ENCODE measurements around the gene ERCC6.

DNA sequence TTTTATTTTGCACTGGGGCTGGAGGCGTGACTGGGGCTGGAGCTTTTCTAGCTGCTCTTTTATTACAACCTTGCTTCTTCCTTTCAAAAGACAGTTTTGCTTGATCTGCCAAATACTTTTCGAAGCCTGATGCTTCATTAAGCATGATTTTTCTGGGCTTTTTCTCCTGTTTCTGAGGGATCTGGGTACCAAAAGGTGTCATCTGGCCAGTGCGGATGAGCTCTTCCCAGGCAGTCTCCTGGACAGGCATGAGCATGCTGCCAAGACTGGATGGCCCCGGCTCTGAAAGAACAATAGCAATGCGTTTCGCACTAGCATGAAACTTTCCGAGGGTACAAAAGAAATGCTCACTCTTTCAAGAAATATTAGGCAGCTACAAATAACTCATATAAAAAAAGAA, 14.4 kb downstream of the ERCC6 start:
- TF ChIP-seq, protein P1, sequence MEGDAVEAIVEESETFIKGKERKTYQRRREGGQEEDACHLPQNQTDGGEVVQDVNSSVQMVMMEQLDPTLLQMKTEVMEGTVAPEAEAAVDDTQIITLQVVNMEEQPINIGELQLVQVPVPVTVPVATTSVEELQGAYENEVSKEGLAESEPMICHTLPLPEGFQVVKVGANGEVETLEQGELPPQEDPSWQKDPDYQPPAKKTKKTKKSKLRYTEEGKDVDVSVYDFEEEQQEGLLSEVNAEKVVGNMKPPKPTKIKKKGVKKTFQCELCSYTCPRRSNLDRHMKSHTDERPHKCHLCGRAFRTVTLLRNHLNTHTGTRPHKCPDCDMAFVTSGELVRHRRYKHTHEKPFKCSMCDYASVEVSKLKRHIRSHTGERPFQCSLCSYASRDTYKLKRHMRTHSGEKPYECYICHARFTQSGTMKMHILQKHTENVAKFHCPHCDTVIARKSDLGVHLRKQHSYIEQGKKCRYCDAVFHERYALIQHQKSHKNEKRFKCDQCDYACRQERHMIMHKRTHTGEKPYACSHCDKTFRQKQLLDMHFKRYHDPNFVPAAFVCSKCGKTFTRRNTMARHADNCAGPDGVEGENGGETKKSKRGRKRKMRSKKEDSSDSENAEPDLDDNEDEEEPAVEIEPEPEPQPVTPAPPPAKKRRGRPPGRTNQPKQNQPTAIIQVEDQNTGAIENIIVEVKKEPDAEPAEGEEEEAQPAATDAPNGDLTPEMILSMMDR (IDR thresholded peaks at IDR 0.05; ENCODE audit: poor library complexity, severe bottlenecking): no peak
- TF ChIP-seq EZH2 (IDR thresholded peaks at IDR 0.05; ENCODE audit: borderline replicate concordance, insufficient read depth, low read length, poor library complexity, severe bottlenecking): no peak
- TF ChIP-seq, protein P2, sequence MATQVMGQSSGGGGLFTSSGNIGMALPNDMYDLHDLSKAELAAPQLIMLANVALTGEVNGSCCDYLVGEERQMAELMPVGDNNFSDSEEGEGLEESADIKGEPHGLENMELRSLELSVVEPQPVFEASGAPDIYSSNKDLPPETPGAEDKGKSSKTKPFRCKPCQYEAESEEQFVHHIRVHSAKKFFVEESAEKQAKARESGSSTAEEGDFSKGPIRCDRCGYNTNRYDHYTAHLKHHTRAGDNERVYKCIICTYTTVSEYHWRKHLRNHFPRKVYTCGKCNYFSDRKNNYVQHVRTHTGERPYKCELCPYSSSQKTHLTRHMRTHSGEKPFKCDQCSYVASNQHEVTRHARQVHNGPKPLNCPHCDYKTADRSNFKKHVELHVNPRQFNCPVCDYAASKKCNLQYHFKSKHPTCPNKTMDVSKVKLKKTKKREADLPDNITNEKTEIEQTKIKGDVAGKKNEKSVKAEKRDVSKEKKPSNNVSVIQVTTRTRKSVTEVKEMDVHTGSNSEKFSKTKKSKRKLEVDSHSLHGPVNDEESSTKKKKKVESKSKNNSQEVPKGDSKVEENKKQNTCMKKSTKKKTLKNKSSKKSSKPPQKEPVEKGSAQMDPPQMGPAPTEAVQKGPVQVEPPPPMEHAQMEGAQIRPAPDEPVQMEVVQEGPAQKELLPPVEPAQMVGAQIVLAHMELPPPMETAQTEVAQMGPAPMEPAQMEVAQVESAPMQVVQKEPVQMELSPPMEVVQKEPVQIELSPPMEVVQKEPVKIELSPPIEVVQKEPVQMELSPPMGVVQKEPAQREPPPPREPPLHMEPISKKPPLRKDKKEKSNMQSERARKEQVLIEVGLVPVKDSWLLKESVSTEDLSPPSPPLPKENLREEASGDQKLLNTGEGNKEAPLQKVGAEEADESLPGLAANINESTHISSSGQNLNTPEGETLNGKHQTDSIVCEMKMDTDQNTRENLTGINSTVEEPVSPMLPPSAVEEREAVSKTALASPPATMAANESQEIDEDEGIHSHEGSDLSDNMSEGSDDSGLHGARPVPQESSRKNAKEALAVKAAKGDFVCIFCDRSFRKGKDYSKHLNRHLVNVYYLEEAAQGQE (IDR thresholded peaks at IDR 0.05; ENCODE audit: borderline replicate concordance): no peak
- no peak for TF ChIP-seq MXI1 (conservative IDR thresholded peaks at IDR 0.05; ENCODE audit: poor library complexity, severe bottlenecking)
- no peak for TF ChIP-seq TAF1 (IDR thresholded peaks at IDR 0.05; ENCODE audit: low read depth)
